SU-DHL-6 (cell line): ENCODE data around the gene MROH2A.

Source experiments
- EZH2phosphoT487 ChIP-seq: fragments of 200-600 bp; sonication (generic), shearing (Covaris generic); conservative IDR thresholded peaks from 2 replicates; pipeline ENCODE4 v1.6.1; 2018; ENCODE audit warnings: mild to moderate bottlenecking, antibody characterized with exemption, low read length, moderate library complexity, mixed read lengths
- TF ChIP-seq, protein P1 (sequence below): fragments of 200-600 bp; sonication (generic); IDR thresholded peaks from one replicate; pipeline ENCODE4 v1.5.1; 2017; ENCODE audit warnings: antibody characterized with exemption, mild to moderate bottlenecking, low read length, moderate library complexity; ENCODE audit not compliant: insufficient read depth, poor library complexity, severe bottlenecking

GRCh38 chr2:233760043-233760442, 18.1 kb upstream of the MROH2A start, which contains the start of gene UGT1A1:
- TF ChIP-seq, protein P1, sequence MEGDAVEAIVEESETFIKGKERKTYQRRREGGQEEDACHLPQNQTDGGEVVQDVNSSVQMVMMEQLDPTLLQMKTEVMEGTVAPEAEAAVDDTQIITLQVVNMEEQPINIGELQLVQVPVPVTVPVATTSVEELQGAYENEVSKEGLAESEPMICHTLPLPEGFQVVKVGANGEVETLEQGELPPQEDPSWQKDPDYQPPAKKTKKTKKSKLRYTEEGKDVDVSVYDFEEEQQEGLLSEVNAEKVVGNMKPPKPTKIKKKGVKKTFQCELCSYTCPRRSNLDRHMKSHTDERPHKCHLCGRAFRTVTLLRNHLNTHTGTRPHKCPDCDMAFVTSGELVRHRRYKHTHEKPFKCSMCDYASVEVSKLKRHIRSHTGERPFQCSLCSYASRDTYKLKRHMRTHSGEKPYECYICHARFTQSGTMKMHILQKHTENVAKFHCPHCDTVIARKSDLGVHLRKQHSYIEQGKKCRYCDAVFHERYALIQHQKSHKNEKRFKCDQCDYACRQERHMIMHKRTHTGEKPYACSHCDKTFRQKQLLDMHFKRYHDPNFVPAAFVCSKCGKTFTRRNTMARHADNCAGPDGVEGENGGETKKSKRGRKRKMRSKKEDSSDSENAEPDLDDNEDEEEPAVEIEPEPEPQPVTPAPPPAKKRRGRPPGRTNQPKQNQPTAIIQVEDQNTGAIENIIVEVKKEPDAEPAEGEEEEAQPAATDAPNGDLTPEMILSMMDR = no peak
- TF ChIP-seq EZH2phosphoT487 = no peak
